PFSK-1 (cell line): ENCODE results near the gene SIAH2.

Experiments
- POLR2AphosphoS5 ChIP-seq: IDR thresholded peaks from 2 replicates; pipeline ENCODE4 v1.6.1; 2012; ENCODE audit warnings: low read depth, mild to moderate bottlenecking, control low read depth, low read length, moderate library complexity
- SIN3A ChIP-seq: IDR thresholded peaks from 2 replicates; pipeline ENCODE4 v1.6.1; 2012; ENCODE audit warnings: mild to moderate bottlenecking, low read length, moderate library complexity, borderline replicate concordance; ENCODE audit not compliant: insufficient read depth
- TAF1 ChIP-seq: IDR thresholded peaks from 2 replicates; pipeline ENCODE4 v1.6.1; 2012; ENCODE audit warnings: low read length, control low read depth, borderline replicate concordance; ENCODE audit not compliant: insufficient read depth
- TF ChIP-seq, protein P1 (sequence below), 2 experiments: IDR thresholded peaks; 2 replicates each; pipeline versions ENCODE4 v1.6.1 to v1.8.0; 2011 to 2012; ENCODE audit warnings: low read depth in 2 of 2, low read length in 2 of 2, control low read depth in 1 of 2, inconsistent platforms in 1 of 2, mild to moderate bottlenecking in 1 of 2, moderate library complexity in 1 of 2; ENCODE audit not compliant: insufficient read depth in 1 of 2

DNA sequence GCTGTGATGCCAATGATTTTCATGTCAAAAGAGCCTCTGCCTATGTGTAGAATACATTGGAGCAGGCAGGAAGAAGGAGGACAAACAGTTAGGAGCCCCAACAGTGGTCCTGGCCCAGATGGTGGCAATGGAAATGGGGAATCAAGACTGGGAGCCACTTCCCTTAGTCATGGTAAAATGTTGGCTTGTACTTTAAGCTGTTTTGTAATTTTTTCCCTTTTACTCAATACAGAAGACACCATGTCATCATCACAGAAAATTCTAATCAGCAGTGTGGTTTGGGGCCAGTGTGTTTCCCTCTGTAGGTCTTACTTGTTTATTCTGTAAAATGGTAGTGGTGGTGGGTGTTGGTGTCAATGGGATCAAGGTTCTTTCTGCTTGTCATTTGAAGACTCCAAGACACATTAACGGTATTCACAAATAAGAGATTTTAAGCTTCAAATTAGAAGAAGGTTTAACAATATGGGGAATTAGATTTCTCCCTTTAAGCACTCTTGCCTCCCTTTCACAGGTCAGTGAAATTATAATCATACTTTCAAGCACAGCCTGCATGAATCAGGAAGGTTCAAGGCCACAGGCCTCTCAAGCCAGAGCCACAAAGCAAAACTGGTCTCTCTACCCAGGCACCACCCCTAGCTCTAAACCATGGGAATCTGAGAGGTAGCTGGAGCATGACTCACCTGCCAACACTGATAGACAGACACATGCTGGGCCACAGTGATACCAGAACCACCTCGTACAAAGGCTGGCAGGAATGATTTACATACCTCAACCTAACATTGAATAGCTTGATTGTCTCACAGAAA, 24.9 kb downstream of the SIAH2 start:
- TF ChIP-seq, protein P1, sequence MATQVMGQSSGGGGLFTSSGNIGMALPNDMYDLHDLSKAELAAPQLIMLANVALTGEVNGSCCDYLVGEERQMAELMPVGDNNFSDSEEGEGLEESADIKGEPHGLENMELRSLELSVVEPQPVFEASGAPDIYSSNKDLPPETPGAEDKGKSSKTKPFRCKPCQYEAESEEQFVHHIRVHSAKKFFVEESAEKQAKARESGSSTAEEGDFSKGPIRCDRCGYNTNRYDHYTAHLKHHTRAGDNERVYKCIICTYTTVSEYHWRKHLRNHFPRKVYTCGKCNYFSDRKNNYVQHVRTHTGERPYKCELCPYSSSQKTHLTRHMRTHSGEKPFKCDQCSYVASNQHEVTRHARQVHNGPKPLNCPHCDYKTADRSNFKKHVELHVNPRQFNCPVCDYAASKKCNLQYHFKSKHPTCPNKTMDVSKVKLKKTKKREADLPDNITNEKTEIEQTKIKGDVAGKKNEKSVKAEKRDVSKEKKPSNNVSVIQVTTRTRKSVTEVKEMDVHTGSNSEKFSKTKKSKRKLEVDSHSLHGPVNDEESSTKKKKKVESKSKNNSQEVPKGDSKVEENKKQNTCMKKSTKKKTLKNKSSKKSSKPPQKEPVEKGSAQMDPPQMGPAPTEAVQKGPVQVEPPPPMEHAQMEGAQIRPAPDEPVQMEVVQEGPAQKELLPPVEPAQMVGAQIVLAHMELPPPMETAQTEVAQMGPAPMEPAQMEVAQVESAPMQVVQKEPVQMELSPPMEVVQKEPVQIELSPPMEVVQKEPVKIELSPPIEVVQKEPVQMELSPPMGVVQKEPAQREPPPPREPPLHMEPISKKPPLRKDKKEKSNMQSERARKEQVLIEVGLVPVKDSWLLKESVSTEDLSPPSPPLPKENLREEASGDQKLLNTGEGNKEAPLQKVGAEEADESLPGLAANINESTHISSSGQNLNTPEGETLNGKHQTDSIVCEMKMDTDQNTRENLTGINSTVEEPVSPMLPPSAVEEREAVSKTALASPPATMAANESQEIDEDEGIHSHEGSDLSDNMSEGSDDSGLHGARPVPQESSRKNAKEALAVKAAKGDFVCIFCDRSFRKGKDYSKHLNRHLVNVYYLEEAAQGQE (IDR thresholded peaks at IDR 0.05; ENCODE audit: insufficient read depth in 1 of 2, low read depth in 2 of 2, low read length in 2 of 2): no peak
- TF ChIP-seq POLR2AphosphoS5 (no peak), TAF1 (no peak), SIN3A (no peak)
